AML-193 (cell line): ENCODE results near the gene TMEM167B.
A peak's percentile ranks its signal among the peaks of the same experiment; 100 is the strongest.
"Not testable (repeated sequence)": the region's sequence is repeated elsewhere in the genome, so short reads cannot be mapped to it uniquely, and the experiment has no call there.

Source experiments
- DNase-seq, 2 experiments: peaks; one replicate each; lab custom pipeline; 2025; lab: John Stamatoyannopoulos, UW

TMEM167B gene

DNA sequence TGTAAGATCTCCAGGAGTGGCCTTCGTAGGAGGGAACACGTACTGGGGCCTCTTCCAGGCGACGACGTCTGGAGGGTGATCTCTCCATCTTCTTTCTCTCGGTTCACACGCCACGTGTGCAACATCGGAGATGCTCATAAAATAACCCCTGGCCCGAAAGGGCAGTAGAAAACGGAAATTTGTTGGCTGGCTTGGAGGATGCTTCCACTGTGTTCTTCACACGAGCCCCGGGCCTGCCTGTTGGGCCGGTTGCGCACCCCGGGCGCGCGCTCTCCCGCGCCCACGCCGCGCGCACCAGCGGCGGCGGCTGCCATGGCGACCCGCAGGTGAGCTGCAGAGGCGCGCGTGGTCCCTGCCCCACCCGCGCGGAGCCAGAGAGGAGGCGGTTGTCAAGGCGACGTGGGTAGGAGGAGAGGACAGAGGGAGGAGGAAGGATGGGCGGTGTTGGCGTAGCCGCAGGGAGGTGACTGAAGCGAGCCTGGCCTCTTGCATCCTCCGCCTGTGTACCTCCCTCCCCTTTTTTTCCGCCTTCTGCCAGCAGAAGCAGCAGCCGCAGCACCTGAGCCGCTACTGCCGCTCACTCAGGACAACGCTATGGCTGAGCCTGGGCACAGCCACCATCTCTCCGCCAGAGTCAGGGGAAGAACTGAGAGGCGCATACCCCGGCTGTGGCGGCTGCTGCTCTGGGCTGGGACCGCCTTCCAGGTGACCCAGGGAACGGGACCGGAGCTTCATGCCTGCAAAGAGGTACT, 23.2 kb downstream of the TMEM167B start, which contains the start of gene ELAPOR1:
TSS of gene ELAPOR1 (plus strand) at position 526 of the 752 bp plus-strand sequence. CDS start at position 595, 69 bp downstream.
- DNase-seq: no peak

DNA sequence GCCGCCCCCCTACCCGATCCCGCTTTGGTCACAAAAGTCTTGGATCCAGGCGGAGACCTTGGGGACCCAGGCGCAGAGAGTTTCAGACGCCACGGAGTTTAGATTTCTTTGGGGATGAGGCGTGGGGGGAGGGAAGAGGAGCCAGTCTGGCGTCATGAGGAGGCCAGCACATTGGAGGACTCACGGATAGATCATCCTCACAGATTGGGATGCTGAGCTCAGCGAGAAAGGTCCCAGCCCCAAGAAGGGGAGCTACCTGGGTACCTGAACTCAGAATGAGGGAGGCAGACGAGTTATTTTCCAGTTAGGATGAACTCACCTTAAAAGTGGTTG, 23.7 kb downstream of the TMEM167B start:
- DNase-seq: no peak

DNA sequence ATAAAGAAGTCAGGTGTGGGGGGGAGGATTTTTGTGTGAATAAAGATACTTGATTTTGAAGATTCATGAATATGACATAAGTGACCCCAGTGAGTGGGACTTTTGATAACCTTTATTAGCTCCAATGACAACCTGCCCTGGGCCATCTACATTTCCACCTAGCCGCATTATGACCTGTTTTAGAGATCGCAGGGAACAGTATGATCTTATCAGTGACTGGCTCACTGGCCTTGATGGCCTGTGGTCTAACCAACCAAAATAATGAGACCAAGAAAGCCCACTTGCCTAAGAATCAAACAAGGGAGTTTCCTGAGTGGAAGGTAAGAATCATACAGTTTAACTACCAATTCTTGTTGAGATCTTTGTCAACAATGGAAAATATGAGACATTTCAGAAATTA, 25.1 kb downstream of the TMEM167B start:
- DNase-seq: no peak

DNA sequence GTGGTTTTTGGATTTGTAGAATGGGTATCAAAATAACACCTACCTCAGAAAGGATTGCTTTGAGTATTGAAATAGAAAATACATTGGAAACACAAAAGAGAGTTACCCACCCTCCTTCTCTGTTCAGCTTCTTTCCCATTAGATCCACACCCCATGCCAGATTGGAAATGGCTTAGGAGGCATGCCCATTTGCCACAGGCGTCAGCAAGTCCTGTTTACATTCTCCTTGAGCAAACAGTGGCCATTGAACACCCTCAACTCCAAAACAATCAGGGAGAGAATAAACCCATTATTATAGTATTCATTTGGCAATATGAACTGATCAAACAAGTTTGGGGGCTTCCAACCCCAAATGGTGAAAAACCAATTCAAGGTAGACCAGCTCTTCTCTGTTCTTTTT, 25.7 kb downstream of the TMEM167B start:
- DNase-seq: no peak

DNA sequence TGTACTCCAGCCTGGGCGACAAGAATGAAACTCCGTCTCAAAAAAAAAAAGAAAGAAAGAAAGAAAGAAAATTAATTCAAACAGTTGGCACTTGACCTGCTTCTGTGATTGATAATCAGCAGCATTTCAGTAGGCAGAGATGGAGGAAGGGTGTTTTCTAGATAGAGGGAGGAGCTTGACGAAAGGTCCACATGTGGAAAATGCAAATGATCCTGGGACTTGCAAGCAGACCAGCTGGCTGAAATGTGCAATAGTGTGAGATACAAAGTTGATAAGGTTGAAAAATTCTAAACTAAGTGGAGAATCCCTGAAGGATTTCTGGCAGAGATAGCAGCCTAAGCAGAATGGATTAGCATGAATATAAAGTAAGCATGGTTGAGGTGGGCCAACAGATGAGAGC, 27.5 kb downstream of the TMEM167B start:
- DNase-seq: no peak

DNA sequence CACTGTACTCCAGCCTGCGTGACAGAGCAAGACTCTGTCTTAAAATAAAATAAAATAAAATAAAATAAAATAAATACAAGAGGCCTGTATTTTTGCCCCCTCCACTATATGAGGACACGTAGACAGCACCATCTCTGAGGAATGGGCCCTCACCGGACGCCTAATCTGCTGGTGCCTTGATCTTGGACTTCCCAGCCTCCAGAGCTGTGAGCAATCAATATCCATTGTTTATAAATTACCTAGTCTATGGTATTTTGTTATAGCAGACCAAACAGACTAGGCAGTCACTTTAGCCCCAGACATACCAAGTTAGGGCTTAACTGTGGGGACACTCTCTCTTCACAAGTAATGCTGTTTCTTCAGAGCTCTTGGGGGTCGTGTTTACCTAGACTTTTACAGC, 29.8 kb downstream of the TMEM167B start:
- no peak for DNase-seq

DNA sequence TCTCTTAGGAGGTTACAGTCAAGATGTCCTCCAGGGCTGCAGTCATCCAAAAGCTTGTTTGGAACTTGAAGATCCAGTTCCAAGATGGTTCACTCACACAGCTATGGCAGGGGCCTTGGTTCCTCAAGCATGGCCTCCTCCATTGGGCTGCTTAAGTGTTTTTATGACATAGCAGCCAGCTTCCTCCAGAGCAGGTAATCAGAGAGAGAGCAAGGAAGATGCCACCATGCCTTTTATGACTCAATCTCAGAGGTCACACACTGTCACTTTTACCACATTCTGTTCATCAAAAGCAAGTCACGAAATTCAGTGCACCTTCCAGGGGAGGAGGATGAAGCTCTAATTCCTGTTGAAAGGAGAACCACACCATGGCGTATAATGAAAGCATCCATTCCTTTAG, 40.5 kb downstream of the TMEM167B start:
- no peak for DNase-seq

DNA sequence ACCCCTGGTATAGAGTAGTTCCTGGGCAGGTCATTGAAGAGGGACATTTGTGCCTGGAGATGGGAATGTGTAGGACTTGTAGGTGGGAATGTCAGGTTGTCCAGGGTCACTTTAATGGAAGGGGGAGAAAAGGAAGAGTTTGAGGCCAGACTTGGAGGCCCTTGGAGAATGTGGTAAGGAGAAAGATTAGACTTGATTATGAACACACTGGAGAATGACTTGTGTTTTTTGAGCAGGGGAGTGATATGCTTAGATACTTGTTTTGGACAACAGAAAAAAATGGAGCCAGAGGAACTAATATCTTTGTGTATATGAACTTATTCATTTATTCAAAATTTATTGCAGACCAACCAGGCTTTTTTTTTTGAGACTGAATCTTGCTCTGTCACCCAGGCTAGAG, 41.2 kb downstream of the TMEM167B start:
- DNase-seq: no peak

DNA sequence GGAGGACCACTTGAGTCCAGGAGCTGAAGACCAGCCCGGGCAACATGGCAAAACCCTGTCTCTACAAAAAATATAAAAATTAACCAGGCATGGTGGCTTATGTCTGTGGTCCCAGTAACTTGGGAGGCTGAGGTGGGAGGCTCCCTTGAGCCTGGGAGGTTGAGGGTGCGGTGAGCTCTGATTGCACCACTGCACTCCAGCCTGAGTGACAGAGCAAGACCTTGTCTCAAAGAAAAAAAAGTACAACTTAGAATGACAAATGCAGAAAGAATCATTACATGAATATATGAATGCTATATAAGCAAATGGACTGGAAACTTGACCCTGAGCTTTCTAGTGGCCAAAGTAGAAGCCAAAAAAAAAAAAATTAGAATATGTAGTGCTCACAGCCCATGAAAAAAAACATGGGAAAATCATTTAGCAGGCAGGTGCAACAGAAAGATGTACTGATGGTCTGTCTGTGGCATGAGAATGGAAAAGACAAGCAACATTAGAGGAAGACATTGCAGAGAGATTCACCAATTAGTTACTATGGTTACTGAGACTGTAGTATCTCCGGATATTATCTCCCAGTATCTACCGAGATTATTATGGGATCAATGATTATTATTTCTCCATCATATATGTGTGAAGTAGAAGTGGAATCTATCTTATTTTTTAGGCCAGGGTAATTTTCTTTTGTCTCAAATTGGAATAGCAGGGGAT, 42.6 kb downstream of the TMEM167B start:
- no peak for DNase-seq

DNA sequence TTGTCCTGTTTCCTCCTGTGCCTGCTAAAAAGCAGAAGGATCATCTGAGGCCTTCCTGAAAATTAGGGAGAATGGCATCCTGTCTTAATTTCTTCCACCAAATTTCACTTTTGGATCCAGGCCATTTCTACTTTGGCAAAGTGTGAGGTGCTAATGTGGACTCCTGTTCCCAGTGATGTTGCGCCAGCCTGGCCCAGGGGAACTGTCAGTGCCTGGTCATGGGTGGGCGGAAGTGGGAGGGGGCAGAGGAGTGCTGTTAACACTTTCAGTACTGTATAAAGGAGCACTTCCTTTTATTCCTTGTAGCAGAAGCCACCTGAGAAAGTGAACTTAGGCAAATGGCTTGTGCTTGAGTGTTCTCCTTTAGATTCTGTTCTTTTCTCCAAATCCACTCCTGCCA, 43.3 kb downstream of the TMEM167B start:
- DNase-seq: peak in 1 of 2 experiments; percentile 4

DNA sequence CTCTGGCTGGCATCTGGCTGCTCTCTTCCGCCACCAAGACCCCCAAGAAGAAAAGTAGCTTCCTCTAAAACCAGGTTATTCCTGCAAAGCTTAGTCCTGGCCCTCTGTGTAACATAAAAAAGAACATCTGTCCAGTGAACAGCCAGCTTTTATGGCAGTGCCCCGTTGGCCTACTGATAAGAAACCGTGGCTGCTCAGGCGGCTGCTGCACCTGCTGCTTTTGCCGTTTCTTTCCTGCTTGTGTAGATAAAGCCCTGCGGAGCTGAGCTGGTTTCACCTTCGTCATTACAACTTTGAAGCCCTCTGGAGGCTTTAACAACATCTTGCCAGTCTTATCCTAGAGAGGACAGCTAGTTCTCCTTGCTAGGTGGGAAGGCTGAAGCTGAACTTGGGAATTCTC, 43.9 kb downstream of the TMEM167B start:
- DNase-seq: no peak

DNA sequence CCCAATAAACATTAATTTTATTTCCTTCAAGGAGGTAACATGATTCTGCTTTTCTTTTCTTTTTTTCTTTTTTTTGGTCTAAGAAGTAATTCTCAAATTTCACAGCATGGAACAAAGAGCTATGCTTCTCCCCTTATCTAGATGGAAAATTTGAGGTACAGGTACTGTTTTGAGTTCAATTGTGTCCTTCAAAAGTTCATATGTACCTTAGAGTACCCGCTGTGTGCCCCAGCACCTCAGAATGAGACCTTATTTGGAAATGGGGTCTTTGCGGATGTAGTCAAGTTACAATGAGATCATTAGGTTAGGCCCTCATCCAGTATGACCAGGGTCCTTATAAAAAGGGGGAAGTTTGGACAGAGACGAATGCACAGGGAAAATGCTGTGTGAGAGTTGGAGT, 45.4 kb downstream of the TMEM167B start:
- DNase-seq: no peak

DNA sequence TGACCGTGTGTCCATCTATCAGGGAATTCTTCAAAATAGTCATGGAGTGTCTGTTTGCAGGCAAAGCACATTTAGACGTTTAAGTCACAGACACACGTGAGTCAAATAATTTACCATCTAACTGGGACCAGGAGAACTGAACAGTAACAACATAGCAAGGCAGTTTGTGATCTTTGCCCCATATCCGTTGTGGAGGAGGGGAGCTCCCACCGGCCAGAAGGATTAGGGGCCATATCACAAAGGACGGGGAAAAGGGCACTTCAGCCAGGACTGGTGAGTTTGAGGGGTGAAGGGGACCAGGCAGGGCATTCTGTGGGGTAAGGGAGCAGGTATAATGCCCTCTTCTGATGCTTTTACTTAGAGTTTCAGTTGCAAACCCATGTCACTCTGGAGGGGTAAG, 46.2 kb downstream of the TMEM167B start:
- DNase-seq: no peak

DNA sequence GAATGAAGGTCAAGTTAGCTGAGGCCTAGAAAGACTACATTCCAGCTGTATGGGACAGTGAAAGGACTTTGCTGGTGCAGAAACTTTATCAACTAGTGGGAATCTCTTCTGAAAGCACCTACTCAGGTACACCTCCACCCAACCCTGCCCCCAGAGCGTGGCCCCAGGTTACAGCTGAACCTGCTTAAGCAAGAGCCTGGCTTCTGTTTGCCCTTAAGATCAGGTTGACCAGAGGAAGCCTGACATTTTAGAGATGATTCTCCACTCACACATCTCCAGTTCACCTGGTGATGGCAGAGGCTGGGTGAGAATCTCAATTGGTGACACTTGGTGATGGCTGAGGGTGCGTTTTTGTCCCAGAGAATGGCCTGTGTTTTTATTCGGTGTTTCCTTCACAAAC, 47.4 kb downstream of the TMEM167B start:
- DNase-seq: no peak

DNA sequence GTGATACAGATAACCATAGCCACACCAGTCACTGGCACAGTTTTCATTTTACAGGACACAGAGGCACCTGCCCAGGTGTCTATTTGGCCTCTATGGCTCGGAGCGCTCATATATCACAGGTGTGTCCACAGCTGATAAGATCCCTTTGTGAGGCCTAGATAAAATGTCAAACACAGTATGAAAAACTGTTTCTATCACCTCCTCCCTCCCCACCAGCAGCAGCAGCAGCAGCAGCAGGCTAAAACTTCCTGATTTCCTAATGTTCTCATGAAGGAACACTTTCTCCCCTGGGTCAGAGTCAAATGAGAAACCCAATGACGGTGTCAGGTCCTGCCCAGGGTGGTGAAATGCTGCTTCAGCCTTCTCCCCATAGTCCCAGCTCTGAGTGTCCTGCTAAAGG, 47.8 kb downstream of the TMEM167B start:
- DNase-seq: no peak

DNA sequence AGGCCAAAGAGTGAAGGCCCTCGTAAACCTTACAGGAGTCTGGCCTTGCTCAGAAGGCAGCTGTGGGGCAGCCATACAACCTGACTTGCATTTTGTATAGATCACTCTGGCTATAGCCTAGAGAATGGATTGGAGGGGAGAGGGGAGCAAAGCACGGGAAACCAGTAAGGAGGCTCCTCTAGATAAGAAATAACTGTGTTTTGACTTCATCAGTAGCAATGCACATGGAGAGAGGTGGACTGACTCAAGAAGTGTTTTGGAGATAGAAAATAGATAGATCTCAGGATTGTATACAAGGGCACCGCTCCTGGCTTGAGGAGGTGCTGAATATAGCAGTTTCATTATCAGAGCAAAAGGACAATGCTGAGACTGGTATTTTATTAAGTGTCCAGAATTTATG, 49.8 kb downstream of the TMEM167B start:
- no peak for DNase-seq

DNA sequence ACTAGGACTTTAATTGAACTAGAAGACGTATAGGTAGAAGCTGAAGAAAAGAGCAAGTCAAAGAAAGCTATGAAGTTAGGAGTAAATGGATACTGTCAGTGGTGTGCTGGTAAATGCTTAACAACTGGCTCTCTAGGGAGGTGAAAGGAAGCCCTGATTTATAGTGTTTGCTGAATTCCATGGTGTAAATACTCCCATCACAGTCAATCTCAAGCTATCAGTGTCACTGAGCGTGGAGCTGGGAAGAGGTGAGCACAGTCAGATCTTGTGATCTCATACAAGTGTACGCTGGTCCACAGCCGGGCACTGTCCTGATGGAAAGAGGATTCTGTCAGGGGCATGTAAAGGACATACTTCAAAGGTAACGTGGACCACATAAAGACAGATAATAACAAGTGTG, 51.7 kb downstream of the TMEM167B start:
- DNase-seq: no peak

DNA sequence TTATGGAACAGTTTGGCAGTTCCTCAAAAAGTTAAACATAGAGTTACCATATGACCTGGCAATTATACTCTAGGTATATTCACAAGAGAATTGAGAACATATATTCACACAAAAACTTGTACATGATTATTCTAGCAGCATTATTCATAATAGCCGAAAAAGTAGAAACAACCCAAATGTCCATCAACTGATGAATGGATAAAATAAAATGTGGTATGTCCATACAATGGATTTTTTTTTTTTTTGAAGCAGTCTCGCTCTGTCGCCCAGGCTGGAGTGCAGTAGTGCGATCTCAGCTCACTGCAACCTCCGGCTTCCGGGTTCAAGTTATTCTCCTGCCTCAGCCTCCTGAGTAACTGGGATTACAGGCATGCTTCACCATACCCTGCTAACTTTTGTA, 52.2 kb downstream of the TMEM167B start:
- not testable (repeated sequence) for DNase-seq
